NCI-H1417 treated with DMSO at 0.1 percent for 48 hours (cell line): ENCODE data around the gene AOPEP.

ENCODE experiments used
- DNase-seq: peaks from one replicate; lab custom pipeline; 2025; lab: John Stamatoyannopoulos, UW

Gene AOPEP

DNA sequence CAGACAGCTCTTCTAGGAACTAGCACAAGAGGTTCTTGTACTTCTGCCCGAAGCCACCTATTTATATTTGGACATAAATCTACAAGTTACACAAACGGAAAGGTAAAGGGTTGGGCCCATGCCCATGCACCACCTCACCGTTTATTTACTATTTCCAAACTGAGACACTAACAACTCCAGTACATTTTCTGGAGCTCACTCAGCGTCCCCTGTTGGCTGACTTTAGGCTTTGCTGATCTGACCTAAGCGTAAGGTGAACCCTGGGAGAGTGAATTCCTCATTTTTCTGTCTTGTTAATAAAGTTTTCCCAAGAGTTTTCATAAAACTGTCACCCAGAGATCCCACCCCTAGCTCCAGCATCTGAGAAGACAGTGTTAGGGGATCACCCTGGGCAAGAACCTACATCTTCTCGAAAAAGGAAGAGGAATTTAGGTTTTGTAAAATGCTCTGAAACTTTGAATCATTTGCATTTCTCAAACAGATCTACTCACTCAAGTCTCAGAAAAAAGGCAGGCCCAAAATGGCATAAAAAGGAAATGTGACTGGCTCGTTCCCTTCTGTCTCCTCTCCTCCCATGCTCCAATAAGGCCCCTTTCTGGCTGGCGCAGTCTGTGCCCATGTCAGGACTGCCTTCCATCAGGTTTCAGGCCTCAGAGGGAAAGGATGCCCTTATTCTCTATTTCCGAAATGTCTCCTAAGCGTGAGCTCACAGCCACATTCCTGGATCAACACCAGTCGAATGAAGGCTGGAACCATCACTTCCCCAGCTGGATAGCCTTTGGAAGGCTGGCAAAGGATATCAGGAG, 389.7 kb downstream of the AOPEP start:
- no peak for DNase-seq

DNA sequence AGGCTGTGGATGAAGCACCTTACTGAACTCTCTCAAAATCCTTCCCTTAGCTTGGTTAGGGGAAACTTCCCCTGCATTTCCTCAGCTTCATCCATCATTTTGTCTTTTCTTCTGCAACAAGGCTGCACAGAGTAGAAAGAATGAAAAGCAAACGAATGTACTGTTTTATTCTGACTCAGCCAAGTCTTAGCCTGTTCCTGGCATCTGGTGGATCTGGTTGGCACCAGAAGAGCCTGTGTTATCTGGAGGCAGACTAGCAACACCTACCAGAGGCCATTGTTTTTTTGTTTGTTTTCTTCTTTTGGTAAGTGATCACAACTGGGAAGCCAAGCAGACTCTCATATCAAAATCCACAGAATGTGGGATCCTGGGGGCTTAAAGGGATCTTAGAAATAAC, 390.3 kb downstream of the AOPEP start:
- DNase-seq: no peak

DNA sequence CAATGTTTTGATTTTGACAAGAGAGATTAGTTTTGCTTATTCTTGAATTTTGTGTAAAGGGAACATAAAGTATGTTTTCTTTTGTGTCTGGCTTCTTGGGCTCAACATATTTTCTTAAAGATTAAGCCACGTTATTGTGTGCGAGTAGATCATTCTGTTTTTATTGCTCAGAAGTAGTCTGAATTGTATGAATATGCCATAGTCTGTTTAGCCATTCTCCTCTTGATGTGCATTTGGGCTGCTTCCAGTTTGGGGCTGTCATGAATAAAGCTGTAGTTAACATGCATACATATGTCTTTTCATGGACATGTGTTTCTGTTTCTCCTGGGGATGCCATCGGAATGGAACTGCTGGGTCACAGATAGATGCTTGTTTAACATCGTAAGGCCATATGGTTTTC, 392.1 kb downstream of the AOPEP start:
- no peak for DNase-seq

DNA sequence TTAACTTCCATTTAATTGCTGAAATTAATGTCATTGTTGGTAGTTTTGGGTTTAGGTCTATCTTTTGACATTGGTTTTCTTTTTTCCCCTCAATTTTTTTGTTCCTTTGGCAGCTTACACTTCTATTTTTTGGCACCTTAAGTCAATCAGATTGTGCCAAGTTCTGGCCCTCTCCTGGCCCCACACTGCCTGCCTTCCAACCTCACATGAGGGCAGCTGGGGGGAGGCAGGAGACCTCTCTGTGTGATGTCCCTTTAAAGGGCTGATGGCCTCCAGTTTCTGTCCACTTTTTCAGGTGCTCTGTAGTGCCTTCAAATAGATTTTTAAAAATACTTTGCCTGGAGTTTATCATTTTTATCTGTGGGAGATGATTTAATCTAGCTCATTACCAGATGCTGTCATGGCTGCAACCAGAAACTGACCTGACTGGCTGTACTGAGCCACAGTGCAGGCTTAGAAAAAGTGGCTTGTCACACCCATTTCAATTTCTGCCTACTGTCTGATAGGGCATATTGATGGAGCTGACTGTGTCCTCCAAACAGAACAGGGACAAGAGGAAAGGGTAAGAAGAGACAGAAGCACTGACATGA, 394.4 kb downstream of the AOPEP start:
- no peak for DNase-seq

DNA sequence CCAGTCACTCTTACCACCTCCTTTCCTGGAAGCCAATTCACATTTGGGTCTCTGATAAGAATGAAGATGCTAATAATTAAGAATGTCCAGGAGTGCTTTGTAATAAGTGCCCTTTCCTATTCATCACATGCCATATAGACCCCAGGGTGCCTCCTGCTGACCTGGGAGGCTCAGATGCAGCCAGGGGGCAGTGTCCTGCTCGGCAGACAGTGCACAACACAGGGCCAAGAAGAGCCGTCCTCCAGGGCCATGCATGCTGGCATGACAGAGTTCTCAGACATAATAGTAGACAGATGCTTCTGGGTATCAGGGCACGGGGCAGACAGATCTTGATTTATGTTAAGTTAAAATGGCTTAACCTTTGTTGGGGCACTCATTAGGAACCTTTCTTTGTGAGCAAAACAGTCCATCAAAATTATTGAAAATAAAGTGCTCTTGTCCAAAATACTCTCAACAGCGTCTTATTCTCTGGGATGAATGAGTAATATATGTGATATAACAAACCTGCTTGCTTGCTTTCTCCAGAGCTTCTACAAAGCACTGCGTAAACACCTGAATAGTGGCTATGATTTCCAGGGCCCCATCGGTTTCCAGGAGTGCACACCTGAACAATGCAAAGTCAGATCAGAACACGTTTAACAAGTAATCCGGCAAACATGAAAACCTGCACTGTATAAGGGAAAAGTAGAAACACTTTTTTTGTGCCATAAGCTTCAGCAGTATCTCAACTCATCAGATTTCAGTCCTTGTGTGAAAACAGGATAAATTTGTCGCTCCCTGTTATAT, 398.3 kb downstream of the AOPEP start:
- DNase-seq: no peak

DNA sequence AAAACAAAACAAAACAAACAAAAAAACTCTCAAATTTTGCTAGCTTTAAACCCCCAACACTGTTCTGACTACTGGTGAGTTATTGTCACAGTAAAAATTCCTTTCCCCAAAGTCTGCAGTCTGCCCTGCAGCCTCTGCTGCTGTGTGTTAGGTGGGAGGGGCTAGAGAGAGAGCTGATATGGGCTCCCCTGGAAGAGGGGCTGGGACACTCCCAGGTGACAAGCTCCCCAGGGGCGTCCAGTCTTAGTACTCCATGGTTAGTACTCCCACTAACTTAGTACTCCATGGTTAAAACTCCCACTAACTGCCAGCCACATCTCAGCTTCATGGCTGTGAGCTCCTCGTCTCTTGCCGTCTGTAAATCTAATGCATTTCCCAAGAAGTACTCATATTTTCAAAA, 399.2 kb downstream of the AOPEP start:
- DNase-seq: no peak

DNA sequence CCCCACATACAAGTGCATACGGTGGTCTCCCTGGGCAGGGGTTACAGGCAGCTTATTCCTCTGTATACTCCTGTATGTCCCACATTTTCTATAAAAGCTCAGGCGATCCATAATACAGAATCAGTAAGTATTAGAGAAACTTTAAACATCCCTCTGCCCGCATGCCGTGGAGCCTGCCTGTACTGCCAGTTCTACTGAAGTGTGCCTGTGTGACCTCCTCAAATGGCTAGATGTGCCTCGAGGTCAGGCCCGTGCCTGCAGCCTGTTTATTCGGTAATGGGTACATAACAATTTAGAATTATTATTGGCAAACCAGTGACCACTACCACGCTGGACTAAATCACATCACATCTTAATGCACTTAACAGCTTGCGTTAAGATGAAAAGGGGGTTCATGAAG, 400.2 kb downstream of the AOPEP start:
- no peak for DNase-seq

DNA sequence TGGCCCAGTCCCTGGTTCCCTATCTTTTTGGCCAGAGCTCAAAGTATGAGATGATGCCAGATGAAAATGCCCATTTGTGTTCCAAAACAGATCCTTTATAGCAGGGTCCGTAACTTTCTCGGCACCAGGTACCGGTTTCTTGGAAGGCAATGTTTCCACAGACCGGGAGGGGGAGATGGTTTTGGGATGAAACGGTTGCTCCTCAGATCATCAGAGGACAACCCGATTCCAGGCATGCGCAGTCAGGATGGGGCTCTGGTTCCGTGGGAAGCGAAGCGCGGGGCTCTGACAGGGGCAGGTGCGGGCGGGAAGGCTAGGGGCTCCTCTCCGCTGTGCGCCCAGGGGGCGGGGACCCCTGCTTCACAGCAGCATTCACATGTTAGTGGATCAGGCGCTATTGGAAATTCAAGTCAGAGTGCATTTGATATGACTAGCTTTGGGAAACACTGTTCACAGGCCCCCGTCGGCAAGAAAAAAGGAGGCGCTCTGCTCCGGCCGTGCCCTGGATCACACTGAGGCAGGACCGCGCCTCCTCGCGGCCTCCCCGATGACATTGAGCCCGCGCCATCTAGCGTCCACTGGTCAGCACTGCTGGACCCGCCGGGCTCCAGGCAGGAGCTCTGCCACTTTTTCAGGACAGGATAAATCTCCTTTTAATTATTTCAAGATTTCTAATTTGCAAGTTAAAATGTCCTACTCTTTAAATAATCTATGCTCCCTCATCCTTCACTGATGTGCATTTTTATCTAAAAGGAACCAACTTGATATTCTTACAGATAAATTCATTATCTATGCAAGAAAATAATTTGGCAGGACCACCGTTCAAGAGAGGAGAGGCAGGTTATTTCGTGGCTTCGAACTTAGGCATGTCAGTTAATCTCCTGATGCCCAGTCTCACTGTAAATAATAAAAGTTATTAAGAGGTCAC, 401.0 kb downstream of the AOPEP start:
- no peak for DNase-seq

DNA sequence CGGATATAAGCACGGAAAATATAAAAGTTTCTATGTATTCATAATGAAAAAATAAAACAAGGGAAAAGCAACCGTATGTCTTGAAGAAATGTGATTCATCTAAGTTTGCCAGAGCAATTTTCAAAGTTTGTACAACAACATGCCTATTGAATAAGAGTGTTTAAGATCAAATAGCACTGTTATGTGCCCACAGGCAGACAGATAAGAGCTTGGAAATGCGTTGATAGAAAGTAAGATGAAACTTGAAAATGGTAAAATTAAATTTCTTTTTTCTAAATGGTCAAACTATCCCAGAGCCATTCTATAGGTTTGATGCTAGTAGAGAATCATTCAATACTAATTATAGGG, 401.7 kb downstream of the AOPEP start:
- no peak for DNase-seq

DNA sequence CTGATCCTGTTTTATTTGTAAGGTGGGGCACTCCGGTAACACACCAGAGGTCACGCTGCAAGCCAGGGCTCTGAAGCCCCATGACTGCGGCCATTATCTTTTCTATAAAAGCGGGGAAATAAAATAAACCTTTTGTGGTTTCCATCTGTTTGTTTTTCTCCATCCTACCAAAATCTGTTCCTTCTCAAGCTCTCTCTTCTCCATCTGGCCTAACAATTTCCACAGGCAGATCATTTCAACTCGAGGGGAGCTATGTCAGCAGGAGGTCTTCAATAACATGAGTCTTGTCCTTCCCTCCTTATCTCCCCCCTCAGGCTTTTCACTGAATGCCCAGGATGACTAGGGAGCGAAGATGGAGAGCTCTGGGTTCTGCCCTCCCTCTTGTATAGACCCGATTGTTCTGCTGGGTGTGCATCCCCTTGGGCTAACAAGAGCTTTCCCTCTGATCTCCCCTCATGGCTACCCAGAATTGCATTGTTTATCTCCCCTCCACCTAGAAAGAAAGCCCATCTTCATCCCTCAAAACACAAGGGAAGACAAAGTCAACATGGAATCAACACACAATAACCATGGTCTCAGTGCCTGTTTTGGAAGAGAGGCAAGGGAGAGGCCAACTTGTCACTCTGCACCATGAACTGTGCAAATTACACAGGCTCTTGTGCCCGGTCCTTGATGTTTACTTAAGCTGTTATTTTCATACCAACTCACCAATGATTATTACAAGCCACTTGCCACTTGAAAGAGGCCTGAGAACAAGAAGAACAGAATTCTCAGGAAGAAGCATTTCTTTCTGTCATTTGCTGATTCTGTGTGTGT, 403.2 kb downstream of the AOPEP start:
- DNase-seq: peak; percentile 52

DNA sequence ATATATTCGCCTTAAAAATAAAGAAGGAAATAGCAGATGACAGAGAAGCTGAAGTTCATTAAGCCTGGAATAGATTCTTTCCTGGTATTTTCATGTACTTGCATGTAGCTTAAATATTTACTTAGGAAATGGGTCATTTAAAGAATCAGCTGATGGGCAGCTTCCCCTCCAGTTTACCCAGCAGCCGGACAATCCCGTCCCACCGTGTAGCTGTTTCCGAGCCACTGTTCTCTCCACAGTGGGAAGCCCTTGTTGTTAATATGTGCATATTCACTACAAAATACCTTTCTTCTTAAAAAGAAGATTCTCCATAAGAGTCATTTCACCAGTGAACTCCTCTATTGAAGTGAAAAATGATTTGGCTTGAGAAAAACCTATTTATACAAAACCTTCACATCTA, 404.0 kb downstream of the AOPEP start:
- DNase-seq: no peak

DNA sequence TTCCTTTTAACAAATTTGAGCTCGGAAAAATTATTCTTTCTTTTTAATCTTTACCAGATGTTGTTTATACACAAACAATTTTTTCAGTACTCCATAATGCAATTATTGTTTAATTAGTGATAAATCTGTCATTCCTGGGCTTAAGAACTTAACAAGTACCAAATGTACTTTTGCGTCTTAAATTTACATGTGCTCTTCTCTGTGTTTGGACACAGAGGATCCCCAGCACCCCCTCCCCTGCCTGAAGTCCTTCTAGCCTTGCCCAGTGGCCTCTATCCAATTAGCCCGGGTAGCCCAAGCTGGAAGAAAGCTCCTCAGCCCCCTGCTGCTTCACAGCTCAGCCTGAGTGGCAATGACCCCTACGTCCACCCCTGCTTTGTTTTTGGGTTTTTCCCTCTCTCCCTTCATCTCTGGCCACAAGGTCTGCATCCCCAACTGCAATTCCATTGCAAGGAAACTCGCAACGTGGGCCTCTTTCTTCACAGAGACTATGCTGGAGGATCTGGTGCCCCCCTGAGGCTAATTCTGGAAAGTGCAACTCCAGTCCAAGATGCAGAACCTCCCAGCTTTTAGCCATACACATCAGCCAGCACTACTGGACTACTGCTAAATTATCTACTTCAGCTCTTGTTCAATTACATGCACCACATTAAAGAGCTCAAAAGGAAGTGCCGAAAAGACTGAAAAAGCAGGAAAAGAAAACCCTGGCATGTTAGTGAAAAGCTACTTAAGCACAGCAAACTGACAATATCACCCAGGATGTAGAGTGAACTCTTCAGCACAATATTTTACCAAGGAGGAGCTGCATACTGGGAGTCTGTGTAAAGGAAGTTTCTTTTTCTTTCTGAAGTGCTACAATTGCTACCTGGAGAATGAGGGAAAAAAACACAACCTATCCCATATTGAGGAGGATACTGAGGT, 404.8 kb downstream of the AOPEP start:
- DNase-seq: no peak

DNA sequence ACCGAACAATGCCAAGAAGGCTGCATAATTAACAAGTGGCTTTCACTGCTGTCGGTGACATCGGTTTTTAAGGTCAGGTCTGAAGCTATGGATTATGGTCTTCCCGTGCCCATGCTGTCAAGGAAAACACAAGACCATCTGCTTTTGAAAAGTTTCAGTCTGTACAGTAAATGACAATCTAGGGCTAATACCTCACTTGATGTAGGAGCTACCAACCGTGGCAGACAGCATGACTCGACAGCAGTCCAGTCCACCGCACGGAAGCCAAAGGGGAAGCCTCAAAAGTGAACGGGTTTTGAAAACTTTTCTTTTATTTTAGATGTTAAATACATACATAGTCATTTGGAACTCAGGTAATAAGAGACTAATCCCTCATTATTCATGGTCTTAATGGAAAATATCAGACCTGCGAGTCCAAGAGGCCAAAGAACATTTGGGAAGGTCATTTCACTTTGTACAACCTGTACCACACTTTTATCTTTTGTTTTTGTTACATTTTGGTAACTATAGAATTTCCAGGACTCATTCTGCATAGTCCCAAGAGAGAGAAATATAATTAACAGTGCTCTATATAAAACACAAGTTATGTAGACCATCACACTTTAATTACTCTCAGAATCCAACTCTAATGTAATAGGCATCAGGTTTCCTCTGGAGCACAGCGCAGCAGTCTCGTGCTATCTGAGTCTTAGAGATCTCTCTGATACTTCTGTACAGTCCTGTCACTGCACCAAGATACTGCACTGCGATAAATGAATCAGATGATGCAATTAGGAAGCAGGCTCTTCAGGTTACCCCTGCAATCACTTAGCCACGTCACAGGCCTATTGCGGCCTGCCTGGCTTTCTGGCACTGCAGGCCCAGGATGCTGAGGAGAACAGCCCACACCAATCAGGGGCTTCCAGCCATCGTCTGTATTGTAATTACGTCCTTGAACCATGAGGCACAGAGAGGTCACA, 406.1 kb downstream of the AOPEP start:
- no peak for DNase-seq

DNA sequence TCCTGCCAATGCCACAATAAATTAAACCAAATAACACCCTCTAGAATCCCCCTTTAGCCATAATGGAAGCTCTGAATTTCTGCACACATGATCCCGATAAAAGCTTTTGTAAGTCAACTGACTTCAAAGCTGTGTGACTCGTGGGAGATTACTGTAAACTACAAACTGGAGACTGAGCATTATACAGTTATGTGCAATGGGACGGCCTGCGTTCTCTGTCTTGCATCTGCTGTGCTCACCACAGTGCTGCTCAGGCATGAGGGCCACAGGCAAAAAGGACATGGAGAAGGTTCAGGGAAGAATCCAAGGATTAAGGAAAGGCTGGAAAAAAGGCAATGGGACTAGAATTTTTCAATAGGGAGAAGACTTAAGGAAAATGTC, 406.8 kb downstream of the AOPEP start:
- no peak for DNase-seq

DNA sequence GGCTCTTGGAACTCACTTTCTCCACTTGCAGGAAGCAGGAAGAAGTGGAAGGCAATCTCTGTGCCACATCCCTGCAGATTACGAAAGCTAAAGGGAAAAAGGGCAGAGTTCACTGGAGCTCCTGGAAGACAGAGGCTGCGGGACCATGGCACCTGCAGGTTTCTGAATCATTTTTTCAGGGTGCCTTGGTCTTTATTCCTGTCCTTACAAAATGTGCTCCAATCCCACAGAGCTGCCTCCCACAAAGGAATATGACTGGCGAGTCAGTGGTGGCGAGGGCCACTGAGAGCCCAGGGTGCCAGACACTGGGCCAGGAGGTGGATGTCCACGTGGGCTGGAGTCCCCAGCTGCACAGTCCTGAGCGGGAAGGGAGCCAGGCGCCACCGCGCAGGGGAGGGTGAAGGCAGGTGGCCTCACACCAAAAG, 408.0 kb downstream of the AOPEP start:
- no peak for DNase-seq

DNA sequence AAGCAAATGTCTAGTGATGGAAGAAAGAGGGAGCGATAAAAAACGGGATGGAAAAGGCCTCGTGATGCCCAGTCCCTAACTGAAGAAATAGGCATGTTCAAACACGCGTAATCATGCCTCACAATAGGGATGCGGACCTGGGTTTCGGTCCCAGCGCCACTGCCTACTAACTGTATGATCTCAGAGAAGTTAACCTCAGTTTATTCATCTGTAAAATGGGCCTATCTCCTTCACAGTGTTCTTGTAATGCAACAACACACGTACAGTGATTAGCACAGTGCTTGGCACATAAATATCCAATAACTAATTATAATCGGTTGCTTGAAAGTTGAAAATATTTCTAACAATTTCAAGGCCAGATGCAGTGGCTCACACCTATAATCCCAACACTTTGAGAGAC, 409.3 kb downstream of the AOPEP start:
- DNase-seq: no peak
